ENCODE measurements around the gene TPK1. TPM values are rescaled to one million over a fixed set of nuclear protein-coding genes. Genes with fewer than 3 reads are reported as not detected.

Gene TPK1
- polyA plus RNA-seq, 1 of the 3 experiments (the other 2 are of a cell fraction) = 3.3 TPM

DNA sequence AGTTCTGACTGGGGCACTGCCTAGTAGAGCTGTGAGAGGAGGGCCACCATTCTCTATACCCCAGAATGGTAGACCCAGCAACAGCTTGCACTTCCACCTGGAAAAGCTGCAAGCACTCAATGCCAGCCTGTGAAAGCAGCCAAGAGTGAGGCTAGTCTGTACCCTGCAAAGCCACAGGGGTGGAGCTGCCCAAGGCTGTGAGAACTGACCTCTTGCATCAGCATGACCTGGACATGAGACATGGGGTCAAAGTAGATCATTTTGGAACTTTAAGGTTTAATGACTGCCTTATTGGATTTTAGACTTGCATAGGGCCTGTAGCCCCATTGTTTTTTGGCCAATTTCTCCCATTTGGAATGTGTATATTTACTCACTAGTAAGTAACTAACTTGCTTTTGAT, 206.3 kb downstream of the TPK1 start:
- H3K27me3 ChIP-seq (ENCODE audit: insufficient read depth) = no peaks in the 10 kb centered on the region
- H3K9me3 ChIP-seq = no peaks in the 10 kb centered on the region
- no peak overlapping the region for H3K4me2 ChIP-seq
- no peak overlapping the region for H2AFZ ChIP-seq (ENCODE audit: low read depth)
- H3K27ac ChIP-seq (ENCODE audit: low read depth in 2 of 2, low read length in 1 of 2) = no peak overlapping the region
- H3K36me3 ChIP-seq (replicated peaks in 1 of 2; ENCODE audit: control insufficient read depth in 1 of 2, insufficient read depth in 2 of 2, low read length in 1 of 2) = no peaks in the 10 kb centered on the region
- H3K4me3 ChIP-seq (ENCODE audit: low read depth in 2 of 2, low read length in 1 of 2) = no peak overlapping the region
- DNase-seq = no peak
- no peak for TF ChIP-seq CHD2 (IDR thresholded peaks at IDR 0.05; ENCODE audit: low read length, partially characterized antibody)
- no peak for TF ChIP-seq ELF1 (IDR thresholded peaks at IDR 0.05)
- TF ChIP-seq FOSL2 (IDR thresholded peaks at IDR 0.05; ENCODE audit: borderline replicate concordance, low read depth) = no peak
- TF ChIP-seq, protein P1, sequence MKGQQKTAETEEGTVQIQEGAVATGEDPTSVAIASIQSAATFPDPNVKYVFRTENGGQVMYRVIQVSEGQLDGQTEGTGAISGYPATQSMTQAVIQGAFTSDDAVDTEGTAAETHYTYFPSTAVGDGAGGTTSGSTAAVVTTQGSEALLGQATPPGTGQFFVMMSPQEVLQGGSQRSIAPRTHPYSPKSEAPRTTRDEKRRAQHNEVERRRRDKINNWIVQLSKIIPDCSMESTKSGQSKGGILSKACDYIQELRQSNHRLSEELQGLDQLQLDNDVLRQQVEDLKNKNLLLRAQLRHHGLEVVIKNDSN (IDR thresholded peaks at IDR 0.05; ENCODE audit: borderline replicate concordance, low read depth) = no peak
- TF ChIP-seq, protein P2, sequence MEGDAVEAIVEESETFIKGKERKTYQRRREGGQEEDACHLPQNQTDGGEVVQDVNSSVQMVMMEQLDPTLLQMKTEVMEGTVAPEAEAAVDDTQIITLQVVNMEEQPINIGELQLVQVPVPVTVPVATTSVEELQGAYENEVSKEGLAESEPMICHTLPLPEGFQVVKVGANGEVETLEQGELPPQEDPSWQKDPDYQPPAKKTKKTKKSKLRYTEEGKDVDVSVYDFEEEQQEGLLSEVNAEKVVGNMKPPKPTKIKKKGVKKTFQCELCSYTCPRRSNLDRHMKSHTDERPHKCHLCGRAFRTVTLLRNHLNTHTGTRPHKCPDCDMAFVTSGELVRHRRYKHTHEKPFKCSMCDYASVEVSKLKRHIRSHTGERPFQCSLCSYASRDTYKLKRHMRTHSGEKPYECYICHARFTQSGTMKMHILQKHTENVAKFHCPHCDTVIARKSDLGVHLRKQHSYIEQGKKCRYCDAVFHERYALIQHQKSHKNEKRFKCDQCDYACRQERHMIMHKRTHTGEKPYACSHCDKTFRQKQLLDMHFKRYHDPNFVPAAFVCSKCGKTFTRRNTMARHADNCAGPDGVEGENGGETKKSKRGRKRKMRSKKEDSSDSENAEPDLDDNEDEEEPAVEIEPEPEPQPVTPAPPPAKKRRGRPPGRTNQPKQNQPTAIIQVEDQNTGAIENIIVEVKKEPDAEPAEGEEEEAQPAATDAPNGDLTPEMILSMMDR (IDR thresholded peaks at IDR 0.05) = no peak
- TF ChIP-seq POLR2AphosphoS5 (IDR thresholded peaks at IDR 0.05; ENCODE audit: low read depth, low read length) = no peak
- TF ChIP-seq EP300 (IDR thresholded peaks at IDR 0.05; ENCODE audit: borderline replicate concordance in 1 of 2, low read depth in 1 of 2, low read length in 1 of 2) = no peak
- TF ChIP-seq, protein P3, sequence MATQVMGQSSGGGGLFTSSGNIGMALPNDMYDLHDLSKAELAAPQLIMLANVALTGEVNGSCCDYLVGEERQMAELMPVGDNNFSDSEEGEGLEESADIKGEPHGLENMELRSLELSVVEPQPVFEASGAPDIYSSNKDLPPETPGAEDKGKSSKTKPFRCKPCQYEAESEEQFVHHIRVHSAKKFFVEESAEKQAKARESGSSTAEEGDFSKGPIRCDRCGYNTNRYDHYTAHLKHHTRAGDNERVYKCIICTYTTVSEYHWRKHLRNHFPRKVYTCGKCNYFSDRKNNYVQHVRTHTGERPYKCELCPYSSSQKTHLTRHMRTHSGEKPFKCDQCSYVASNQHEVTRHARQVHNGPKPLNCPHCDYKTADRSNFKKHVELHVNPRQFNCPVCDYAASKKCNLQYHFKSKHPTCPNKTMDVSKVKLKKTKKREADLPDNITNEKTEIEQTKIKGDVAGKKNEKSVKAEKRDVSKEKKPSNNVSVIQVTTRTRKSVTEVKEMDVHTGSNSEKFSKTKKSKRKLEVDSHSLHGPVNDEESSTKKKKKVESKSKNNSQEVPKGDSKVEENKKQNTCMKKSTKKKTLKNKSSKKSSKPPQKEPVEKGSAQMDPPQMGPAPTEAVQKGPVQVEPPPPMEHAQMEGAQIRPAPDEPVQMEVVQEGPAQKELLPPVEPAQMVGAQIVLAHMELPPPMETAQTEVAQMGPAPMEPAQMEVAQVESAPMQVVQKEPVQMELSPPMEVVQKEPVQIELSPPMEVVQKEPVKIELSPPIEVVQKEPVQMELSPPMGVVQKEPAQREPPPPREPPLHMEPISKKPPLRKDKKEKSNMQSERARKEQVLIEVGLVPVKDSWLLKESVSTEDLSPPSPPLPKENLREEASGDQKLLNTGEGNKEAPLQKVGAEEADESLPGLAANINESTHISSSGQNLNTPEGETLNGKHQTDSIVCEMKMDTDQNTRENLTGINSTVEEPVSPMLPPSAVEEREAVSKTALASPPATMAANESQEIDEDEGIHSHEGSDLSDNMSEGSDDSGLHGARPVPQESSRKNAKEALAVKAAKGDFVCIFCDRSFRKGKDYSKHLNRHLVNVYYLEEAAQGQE (IDR thresholded peaks at IDR 0.05; ENCODE audit: low read depth, low read length) = no peak
- TF ChIP-seq, protein P4, sequence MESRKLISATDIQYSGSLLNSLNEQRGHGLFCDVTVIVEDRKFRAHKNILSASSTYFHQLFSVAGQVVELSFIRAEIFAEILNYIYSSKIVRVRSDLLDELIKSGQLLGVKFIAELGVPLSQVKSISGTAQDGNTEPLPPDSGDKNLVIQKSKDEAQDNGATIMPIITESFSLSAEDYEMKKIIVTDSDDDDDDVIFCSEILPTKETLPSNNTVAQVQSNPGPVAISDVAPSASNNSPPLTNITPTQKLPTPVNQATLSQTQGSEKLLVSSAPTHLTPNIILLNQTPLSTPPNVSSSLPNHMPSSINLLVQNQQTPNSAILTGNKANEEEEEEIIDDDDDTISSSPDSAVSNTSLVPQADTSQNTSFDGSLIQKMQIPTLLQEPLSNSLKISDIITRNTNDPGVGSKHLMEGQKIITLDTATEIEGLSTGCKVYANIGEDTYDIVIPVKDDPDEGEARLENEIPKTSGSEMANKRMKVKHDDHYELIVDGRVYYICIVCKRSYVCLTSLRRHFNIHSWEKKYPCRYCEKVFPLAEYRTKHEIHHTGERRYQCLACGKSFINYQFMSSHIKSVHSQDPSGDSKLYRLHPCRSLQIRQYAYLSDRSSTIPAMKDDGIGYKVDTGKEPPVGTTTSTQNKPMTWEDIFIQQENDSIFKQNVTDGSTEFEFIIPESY (IDR thresholded peaks at IDR 0.05; ENCODE audit: borderline replicate concordance, low read depth) = no peak
- no peak for TF ChIP-seq GABPA (IDR thresholded peaks at IDR 0.05; ENCODE audit: low read depth)
- TF ChIP-seq SIN3A (IDR thresholded peaks at IDR 0.05; ENCODE audit: borderline replicate concordance, low read depth, low read length) = no peak
- TF ChIP-seq SMC3 (IDR thresholded peaks at IDR 0.05; ENCODE audit: low read depth, low read length) = no peak
- TF ChIP-seq MXI1 (IDR thresholded peaks at IDR 0.05; ENCODE audit: low read depth, low read length) = no peak
- no peak for TF ChIP-seq RCOR1 (IDR thresholded peaks at IDR 0.05; ENCODE audit: low read length)
- TF ChIP-seq JUND (IDR thresholded peaks at IDR 0.05) = no peak
- TF ChIP-seq, protein P5, sequence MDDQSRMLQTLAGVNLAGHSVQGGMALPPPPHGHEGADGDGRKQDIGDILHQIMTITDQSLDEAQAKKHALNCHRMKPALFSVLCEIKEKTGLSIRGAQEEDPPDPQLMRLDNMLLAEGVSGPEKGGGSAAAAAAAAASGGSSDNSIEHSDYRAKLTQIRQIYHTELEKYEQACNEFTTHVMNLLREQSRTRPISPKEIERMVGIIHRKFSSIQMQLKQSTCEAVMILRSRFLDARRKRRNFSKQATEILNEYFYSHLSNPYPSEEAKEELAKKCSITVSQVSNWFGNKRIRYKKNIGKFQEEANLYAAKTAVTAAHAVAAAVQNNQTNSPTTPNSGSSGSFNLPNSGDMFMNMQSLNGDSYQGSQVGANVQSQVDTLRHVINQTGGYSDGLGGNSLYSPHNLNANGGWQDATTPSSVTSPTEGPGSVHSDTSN (IDR thresholded peaks at IDR 0.05) = no peak
- TF ChIP-seq TAF1 (IDR thresholded peaks at IDR 0.05; ENCODE audit: borderline replicate concordance, low read depth, low read length) = no peak
- no peak for TF ChIP-seq YY1 (IDR thresholded peaks at IDR 0.05; ENCODE audit: low read depth)
- TF ChIP-seq RAD21 (IDR thresholded peaks at IDR 0.05; ENCODE audit: low read length) = no peak
- TF ChIP-seq, protein P6, sequence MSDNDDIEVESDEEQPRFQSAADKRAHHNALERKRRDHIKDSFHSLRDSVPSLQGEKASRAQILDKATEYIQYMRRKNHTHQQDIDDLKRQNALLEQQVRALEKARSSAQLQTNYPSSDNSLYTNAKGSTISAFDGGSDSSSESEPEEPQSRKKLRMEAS (IDR thresholded peaks at IDR 0.05; ENCODE audit: low read depth) = no peak
- ChIA-PET POLR2A (no interaction called here), CTCF (no interaction called here)
- no peaks in the 10 kb centered on the region for H3K9me2 ChIP-seq
- H3K9ac ChIP-seq = no peak overlapping the region
- no peaks in the 10 kb centered on the region for H3F3A ChIP-seq (replicated peaks; ENCODE audit: insufficient read depth)
- H3K4me1 ChIP-seq (ENCODE audit: control insufficient read depth in 1 of 2, insufficient read depth in 2 of 2, low read depth in 1 of 2, low read length in 1 of 2) = no peaks in the 10 kb centered on the region
- H4K20me1 ChIP-seq (ENCODE audit: insufficient read depth) = no peaks in the 10 kb centered on the region
- no peaks in the 10 kb centered on the region for H3K79me2 ChIP-seq (ENCODE audit: insufficient read depth)
